DND-41 (cell line): Measurements from ENCODE around the gene DHRS9.

ENCODE experiments used
- ATAC-seq: fragments of 200-7000 bp; cut with Tn5 transposase; 3 replicates; pipeline ENCODE4 v1.9.1; 2021; ENCODE audit warnings: low read depth; ENCODE audit not compliant: insufficient read depth
- DNase-seq: peaks from one replicate; pipeline ENCODE4 v3.0.0-alpha.2; 2020
- H2AFZ ChIP-seq: 2 replicates; pipeline ENCODE4 v1.6.0; 2012; ENCODE audit warnings: low read depth, low read length
- H3K27ac ChIP-seq: 2 replicates; pipeline ENCODE4 v1.5.1; 2012; ENCODE audit warnings: low read length, inconsistent platforms
- H3K27me3 ChIP-seq: fragments of 200-600 bp; sonication (generic); 2 replicates; pipeline ENCODE4 v1.6.0; 2012; ENCODE audit warnings: low read length, mild to moderate bottlenecking, inconsistent platforms; ENCODE audit not compliant: insufficient read depth, poor library complexity
- H3K36me3 ChIP-seq: 2 replicates; pipeline ENCODE4 v1.5.1; 2012; ENCODE audit warnings: low read length, inconsistent platforms; ENCODE audit not compliant: insufficient read depth
- H3K4me1 ChIP-seq: 2 replicates; pipeline ENCODE4 v1.5.1; 2012; ENCODE audit warnings: mild to moderate bottlenecking, low read length; ENCODE audit not compliant: insufficient read depth
- H3K4me2 ChIP-seq: 2 replicates; pipeline ENCODE4 v1.6.0; 2012; ENCODE audit warnings: mild to moderate bottlenecking, moderate library complexity, low read length, inconsistent platforms; ENCODE audit not compliant: insufficient read depth
- H3K4me3 ChIP-seq, 2 experiments: fragments of 200-600 bp in 1 of 2; shearing (Covaris generic) in 1 of 2; 2 replicates each; pipeline ENCODE4 v1.5.1; 2012 to 2016; ENCODE audit warnings: inconsistent platforms in 2 of 2, low read length in 2 of 2, mild to moderate bottlenecking in 2 of 2, low read depth in 1 of 2, moderate library complexity in 1 of 2
- H3K79me2 ChIP-seq: 2 replicates; pipeline ENCODE4 v1.6.0; 2012; ENCODE audit warnings: low read length, inconsistent platforms; ENCODE audit not compliant: insufficient read depth
- H3K9ac ChIP-seq: 2 replicates; pipeline ENCODE4 v1.6.0; 2012; ENCODE audit warnings: low read depth, mild to moderate bottlenecking, inconsistent platforms, low read length, moderate library complexity
- H3K9me3 ChIP-seq: 2 replicates; pipeline ENCODE4 v1.5.1; 2012; ENCODE audit warnings: low read length, moderate library complexity, mild to moderate bottlenecking, inconsistent platforms; ENCODE audit not compliant: insufficient read depth, severe bottlenecking
- H4K20me1 ChIP-seq: 2 replicates; pipeline ENCODE4 v1.6.0; 2012; ENCODE audit warnings: low read length; ENCODE audit not compliant: insufficient read depth
- CTCF ChIP-seq: IDR thresholded peaks from 2 replicates; pipeline ENCODE4 v1.5.1; 2012; ENCODE audit warnings: borderline replicate concordance, low read length, moderate library complexity, mild to moderate bottlenecking; ENCODE audit not compliant: poor library complexity, severe bottlenecking; ENCODE audit errors: extremely low read depth
- EZH2 ChIP-seq: IDR thresholded peaks from 3 replicates; pipeline ENCODE4 v1.6.1; 2012; ENCODE audit warnings: borderline replicate concordance, low read depth, mild to moderate bottlenecking, moderate library complexity, low read length, inconsistent platforms; ENCODE audit not compliant: severe bottlenecking

The DHRS9 gene

GRCh38 chr2:169081551-169081950 lies 12.2 kb downstream of the DHRS9 start:
- Histone ChIP-seq H3K36me3 (no peaks in the 10 kb centered on the region), H3K4me2 (no peak overlapping the region), H3K9me3 (no peaks in the 10 kb centered on the region), H2AFZ (no peak overlapping the region), H3K27me3 (no peaks in the 10 kb centered on the region), H3K27ac (no peak overlapping the region), H3K9ac (no peak overlapping the region), H3K4me1 (no peaks in the 10 kb centered on the region), H4K20me1 (no peaks in the 10 kb centered on the region), H3K79me2 (no peaks in the 10 kb centered on the region), H3K4me3 (no peak overlapping the region)
- DNase-seq (no peak), ATAC-seq (no peak)
- TF ChIP-seq EZH2 (no peak), CTCF (no peak)

GRCh38 chr2:169082995-169083394 lies 13.6 kb downstream of the DHRS9 start:
- Histone ChIP-seq H3K4me2 (no peak overlapping the region), H3K9ac (no peak overlapping the region), H3K27ac (no peak overlapping the region), H3K36me3 (no peaks in the 10 kb centered on the region), H3K27me3 (no peaks in the 10 kb centered on the region), H3K79me2 (no peaks in the 10 kb centered on the region), H4K20me1 (no peaks in the 10 kb centered on the region), H3K4me1 (no peaks in the 10 kb centered on the region), H3K9me3 (no peaks in the 10 kb centered on the region), H3K4me3 (no peak overlapping the region), H2AFZ (no peak overlapping the region)
- no peak for ATAC-seq
- no peak for DNase-seq
- no peak for TF ChIP-seq EZH2
- TF ChIP-seq CTCF, result no peak

GRCh38 chr2:169086893-169087467 lies 17.6 kb downstream of the DHRS9 start:
- no peaks in the 10 kb centered on the region for H4K20me1 ChIP-seq
- H3K9me3 ChIP-seq, result no peaks in the 10 kb centered on the region
- no peak overlapping the region for H3K27ac ChIP-seq
- TF ChIP-seq CTCF (no peak), EZH2 (no peak)
- peaks cover 3% of the 10 kb centered on the region for H3K27me3 ChIP-seq
- H3K36me3 ChIP-seq, result no peaks in the 10 kb centered on the region
- no peak overlapping the region for H3K4me2 ChIP-seq
- DNase-seq, result no peak
- H3K4me3 ChIP-seq, result no peak overlapping the region
- H3K9ac ChIP-seq, result no peak overlapping the region
- no peak for ATAC-seq
- H3K4me1 ChIP-seq, result no peaks in the 10 kb centered on the region
- no peaks in the 10 kb centered on the region for H3K79me2 ChIP-seq
- no peak overlapping the region for H2AFZ ChIP-seq

GRCh38 chr2:169087757-169088379 lies 18.5 kb downstream of the DHRS9 start:
- no peaks in the 10 kb centered on the region for H3K9me3 ChIP-seq

More at GRCh38 chr2:169087757-169088379, 18.5 kb downstream of the DHRS9 start:
- Histone ChIP-seq H3K27ac (no peak overlapping the region), H3K4me3 (no peak overlapping the region), H3K4me1 (no peaks in the 10 kb centered on the region), H3K4me2 (no peak overlapping the region), H3K27me3 (peaks cover 3% of the 10 kb centered on the region), H2AFZ (no peak overlapping the region), H3K79me2 (no peaks in the 10 kb centered on the region), H4K20me1 (no peaks in the 10 kb centered on the region), H3K9ac (no peak overlapping the region), H3K36me3 (no peaks in the 10 kb centered on the region)
- ATAC-seq (no peak), DNase-seq (no peak)
- TF ChIP-seq CTCF (no peak), EZH2 (no peak)
